HCT116 (cell line): ENCODE measurements around the gene TPBGL. TPM values are rescaled to one million over a fixed set of nuclear protein-coding genes. Genes with fewer than 3 reads are reported as not detected.

Experiments used
- ATAC-seq: fragments of 200-7000 bp; cut with Tn5 transposase; 2 replicates; pipeline ENCODE4 v1.9.1; 2020; ENCODE audit warnings: mild to moderate bottlenecking, moderate library complexity
- BruUV-seq: library from RNA; stranded (reverse); fragments of 400-500 nt; replicated peaks from 2 replicates; lab custom pipeline; 2021; lab: Mats Ljungman, UMichigan
- CTCF ChIA-PET: fragments of 300-600 bp; sonication (Branson Sonifier 250); formaldehyde crosslinking; loops from one replicate; lab custom pipeline; 2021; ENCODE audit warnings: antibody characterized with exemption; lab: Charles Lee
- POLR2A ChIA-PET: fragments of 300-600, 350-600 bp; sonication (Branson Sonifier 250); formaldehyde crosslinking; loops from one replicate; lab custom pipeline; 2021; ENCODE audit warnings: antibody characterized with exemption; lab: Charles Lee
- RAD21 ChIA-PET, 2 experiments: fragments of 300-600 bp; sonication (Branson Sonifier 250); formaldehyde crosslinking; loops; one replicate each; lab custom pipeline; 2023; ENCODE audit warnings: low total read pairs in 2 of 2; ENCODE audit not compliant: uncharacterized antibody in 2 of 2, unreplicated experiment in 2 of 2, low non-redundant PET in 1 of 2; lab: Charles Lee
- DNase-seq: peaks from one replicate; pipeline ENCODE4 v3.0.0-alpha.2; 2010; ENCODE audit warnings: low read depth, low spot score
- H2AFZ ChIP-seq: fragments of 200-600 bp; shearing (Covaris generic), sonication (generic); 2 replicates; pipeline ENCODE4 v1.6.1; 2017; ENCODE audit warnings: low read depth, mixed run types, mixed read lengths, antibody characterized with exemption, low read length; ENCODE audit not compliant: poor library complexity, severe bottlenecking
- H3K27ac ChIP-seq: 2 replicates; pipeline ENCODE4 v1.5.1; 2012; ENCODE audit warnings: low read depth, low read length
- H3K27me3 ChIP-seq: fragments of 200-600 bp; sonication (generic); 2 replicates; pipeline ENCODE4 v1.6.1; 2016; ENCODE audit warnings: mixed run types, low read length, mixed read lengths; ENCODE audit not compliant: insufficient read depth
- H3K36me3 ChIP-seq, 2 experiments: fragments of 200-500 bp in 1 of 2; fragments of 200-600 bp in 1 of 2; sonication (Bioruptor generic) in 1 of 2; sonication (generic) in 1 of 2; 2 replicates each; pipeline versions ENCODE4 v1.5.1 to v1.6.1; 2014 to 2016; ENCODE audit warnings: low read length in 2 of 2, inconsistent platforms in 1 of 2, mixed read lengths in 1 of 2, mixed run types in 1 of 2; ENCODE audit not compliant: insufficient read depth in 2 of 2, control insufficient read depth in 1 of 2
- H3K4me1 ChIP-seq, 2 experiments: fragments of 200-600 bp in 1 of 2; sonication (generic) in 1 of 2; 2 replicates each; pipeline versions ENCODE4 v1.5.1 to v1.6.1; 2012 to 2017; ENCODE audit warnings: low read length in 2 of 2, inconsistent platforms in 1 of 2, mild to moderate bottlenecking in 1 of 2, mixed read lengths in 1 of 2, mixed run types in 1 of 2, moderate library complexity in 1 of 2; ENCODE audit not compliant: insufficient read depth in 2 of 2, control insufficient read depth in 1 of 2
- H3K4me2 ChIP-seq: fragments of 200-600 bp; sonication (generic); 2 replicates; pipeline ENCODE4 v1.6.1; 2017; ENCODE audit warnings: mixed run types, low read length, mixed read lengths
- H3K4me3 ChIP-seq, 2 experiments: fragments of 200-600 bp in 1 of 2; sonication (generic) in 1 of 2; replicated peaks in 1 of 2; 2 replicates each; pipeline ENCODE4 v1.5.1; 2011 to 2016; ENCODE audit warnings: low read length in 2 of 2, control low read depth in 1 of 2, low read depth in 1 of 2, mild to moderate bottlenecking in 1 of 2, mixed read lengths in 1 of 2, mixed run types in 1 of 2
- H3K79me2 ChIP-seq: fragments of 200-600 bp; sonication (generic); 2 replicates; pipeline ENCODE4 v1.6.1; 2017; ENCODE audit warnings: mild to moderate bottlenecking, mixed run types, low read length, moderate library complexity, mixed read lengths; ENCODE audit not compliant: insufficient read depth
- H3K9ac ChIP-seq: fragments of 200-600 bp; sonication (generic); 2 replicates; pipeline ENCODE4 v1.6.1; 2016; ENCODE audit warnings: low read length, mixed read lengths
- H3K9me2 ChIP-seq: fragments of 200-600 bp; sonication (generic), shearing (Covaris generic); 2 replicates; pipeline ENCODE4 v1.6.1; 2017; ENCODE audit warnings: mixed run types, mild to moderate bottlenecking, moderate library complexity; ENCODE audit not compliant: insufficient read depth
- H3K9me3 ChIP-seq, 2 experiments: fragments of 200-500 bp in 1 of 2; fragments of 200-600 bp in 1 of 2; sonication (Bioruptor generic) in 1 of 2; sonication (generic) in 1 of 2; 2 replicates each; pipeline ENCODE4 v1.6.1; 2014 to 2017; ENCODE audit warnings: low read length in 2 of 2, mixed read lengths in 2 of 2, inconsistent platforms in 1 of 2, low read depth in 1 of 2, mild to moderate bottlenecking in 1 of 2, mixed run types in 1 of 2, moderate library complexity in 1 of 2; ENCODE audit not compliant: control insufficient read depth in 1 of 2, insufficient read depth in 1 of 2
- H4K20me1 ChIP-seq: fragments of 200-600 bp; sonication (generic), shearing (Covaris generic); 2 replicates; pipeline ENCODE4 v1.6.1; 2017; ENCODE audit warnings: mixed run types, mild to moderate bottlenecking, moderate library complexity; ENCODE audit not compliant: insufficient read depth
- CBX3 ChIP-seq: IDR thresholded peaks from 2 replicates; pipeline ENCODE4 v1.6.1; 2012; ENCODE audit warnings: low read depth
- CEBPB ChIP-seq: IDR thresholded peaks from 2 replicates; pipeline ENCODE4 v1.6.1; 2012; ENCODE audit warnings: low read depth
- CTCF ChIP-seq, 3 experiments: fragments of 200-600 bp in 1 of 3; sonication (generic) in 1 of 3; IDR thresholded peaks in 2 of 3; conservative IDR thresholded peaks in 1 of 3; 2 replicates each; pipeline ENCODE4 v1.5.1; 2012 to 2017; ENCODE audit warnings: low read depth in 2 of 3, low read length in 2 of 3, antibody characterized with exemption in 1 of 3, borderline replicate concordance in 1 of 3, control low read depth in 1 of 3, mild to moderate bottlenecking in 1 of 3, mixed read lengths in 1 of 3, mixed run types in 1 of 3, moderate library complexity in 1 of 3; ENCODE audit not compliant: insufficient read depth in 1 of 3
- EZH2 ChIP-seq: fragments of 200-600 bp; sonication (generic); IDR thresholded peaks from 2 replicates; pipeline ENCODE4 v1.6.1; 2017; ENCODE audit warnings: antibody characterized with exemption, mixed run types
- JUND ChIP-seq: IDR thresholded peaks from 2 replicates; pipeline ENCODE4 v1.6.1; 2012
- MAX ChIP-seq: IDR thresholded peaks from 2 replicates; pipeline ENCODE4 v1.6.1; 2012
- POLR2A ChIP-seq: IDR thresholded peaks from 2 replicates; pipeline ENCODE4 v1.7.0; 2011; ENCODE audit warnings: borderline replicate concordance; ENCODE audit not compliant: insufficient read depth, insufficient read length; ENCODE audit errors: extremely low read depth
- POLR2AphosphoS5 ChIP-seq: IDR thresholded peaks from 2 replicates; pipeline ENCODE4 v1.6.1; 2011; ENCODE audit warnings: mild to moderate bottlenecking, low read depth, low read length, moderate library complexity
- RAD21 ChIP-seq: IDR thresholded peaks from 2 replicates; pipeline ENCODE4 v1.6.1; 2012; ENCODE audit warnings: low read depth, mild to moderate bottlenecking
- SP1 ChIP-seq: IDR thresholded peaks from 2 replicates; pipeline ENCODE4 v1.6.1; 2012; ENCODE audit warnings: low read depth
- SRF ChIP-seq: IDR thresholded peaks from 2 replicates; pipeline ENCODE4 v1.6.1; 2012; ENCODE audit warnings: low read depth
- YY1 ChIP-seq: IDR thresholded peaks from 2 replicates; pipeline ENCODE4 v1.6.1; 2011; ENCODE audit warnings: low read length, low read depth, moderate library complexity, mild to moderate bottlenecking; ENCODE audit not compliant: insufficient replicate concordance; ENCODE audit errors: extremely low read depth
- ZFX ChIP-seq: fragments of 450-650 bp; IDR thresholded peaks from 2 replicates; pipeline ENCODE4 v1.6.1; 2017
- ZNF274 ChIP-seq: fragments of 200-500 bp; sonication (Bioruptor generic); IDR thresholded peaks from 2 replicates; pipeline ENCODE4 v1.6.1; 2014; ENCODE audit warnings: mild to moderate bottlenecking, low read depth, low read length, inconsistent platforms
- intact Hi-C: fragments of 100-400 bp; cut with micrococcal nuclease; formaldehyde crosslinking; loops from 2 replicates; pipeline ENCODE4 v1.10.0; 2022
- total RNA-seq: library from RNA; stranded (reverse); gene quantifications from one replicate; pipeline ENCODE4 v1.2.1, GENCODE V29; 2021; ENCODE audit not compliant: unreplicated experiment

Gene TPBGL
- total RNA-seq, 1 experiment from 2014 or later, result 0.12 TPM

GRCh38 chr11:75237050-75237449 is 3.5 kb upstream of the TPBGL start:
- intact Hi-C loops, result no loop called here
- H2AFZ ChIP-seq, result no peak overlapping the region
- DNase-seq, result no peak
- H3K27ac ChIP-seq, result no peak overlapping the region
- H3K27me3 ChIP-seq, result no peaks in the 10 kb centered on the region
- ATAC-seq, result no peak
- H3K79me2 ChIP-seq, result no peaks in the 10 kb centered on the region
- H3K36me3 ChIP-seq, result no peaks in the 10 kb centered on the region
- no peak overlapping the region for H3K4me3 ChIP-seq
- BruUV-seq, result no TSS peak
- H3K9me2 ChIP-seq, result no peaks in the 10 kb centered on the region
- POLR2A ChIA-PET, result no interaction called here
- peaks cover 6 to 16% of the 10 kb centered on the region in 2 experiments; a peak in 3 of 4 replicates for H3K4me1 ChIP-seq
- no peak overlapping the region for H3K9ac ChIP-seq
- RAD21 ChIA-PET, result no interaction called here
- no peaks in the 10 kb centered on the region for H3K9me3 ChIP-seq
- no peaks in the 10 kb centered on the region for H4K20me1 ChIP-seq
- TF ChIP-seq CEBPB (no peak), POLR2AphosphoS5 (no peak), SP1 (no peak), ZNF274 (no peak), POLR2A (no peak), SRF (no peak), MAX (no peak), EZH2 (no peak), RAD21 (no peak), CBX3 (no peak), ZFX (no peak), YY1 (no peak), JUND (no peak), CTCF (IDR thresholded peaks at IDR 0.05 in 2 of 3, conservative IDR thresholded peaks at IDR 0.05 in 1 of 3; ENCODE audit: borderline replicate concordance in 1 of 3, insufficient read depth in 1 of 3, low read depth in 2 of 3, low read length in 2 of 3) (no peak)
- CTCF ChIA-PET, result interaction anchor here (1.0 kb wide), 1 partner anchor 32 kb away, joined by 4 read pairs; no protein-coding TSS in a partner anchor
- H3K4me2 ChIP-seq, result no peak overlapping the region
